GM18526 (cell line): ENCODE data around the gene ERFL.

Source experiments
- POLR2A ChIP-seq: IDR thresholded peaks from 3 replicates; pipeline ENCODE4 v1.6.1; 2011; ENCODE audit not compliant: insufficient read length; ENCODE audit errors: extremely low read depth

Gene ERFL

DNA sequence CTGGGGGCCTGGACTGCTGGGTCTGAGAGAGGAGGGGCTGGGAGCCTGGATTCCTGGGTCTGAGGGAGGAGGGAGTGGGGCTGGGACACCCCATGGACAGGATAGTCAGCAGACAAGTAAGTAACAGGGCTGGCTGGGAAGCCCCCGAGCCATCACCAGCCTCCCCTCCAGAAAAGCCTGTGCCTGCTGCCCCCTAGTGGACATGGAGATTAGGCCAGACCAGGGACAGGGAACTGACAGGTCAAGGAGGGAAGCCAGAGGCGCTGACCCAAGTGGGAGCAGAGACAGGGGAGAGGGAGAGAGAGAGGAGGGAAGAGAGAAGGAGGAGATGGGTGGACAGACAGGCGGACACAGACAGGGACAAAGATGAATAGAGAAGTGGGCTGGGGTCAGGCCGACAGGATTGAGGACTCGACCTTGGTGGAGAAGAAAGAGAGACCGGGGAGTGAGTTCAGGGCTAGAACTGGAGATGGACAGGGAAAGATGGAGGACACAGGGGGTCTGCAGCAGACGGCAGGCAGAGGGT, 6.7 kb upstream of the ERFL start:
- TF ChIP-seq POLR2A: no peak

- TF ChIP-seq POLR2A: no peak
Measured at GRCh38 chr19:41933693-41934426, 5.6 kb upstream of the ERFL start.

DNA sequence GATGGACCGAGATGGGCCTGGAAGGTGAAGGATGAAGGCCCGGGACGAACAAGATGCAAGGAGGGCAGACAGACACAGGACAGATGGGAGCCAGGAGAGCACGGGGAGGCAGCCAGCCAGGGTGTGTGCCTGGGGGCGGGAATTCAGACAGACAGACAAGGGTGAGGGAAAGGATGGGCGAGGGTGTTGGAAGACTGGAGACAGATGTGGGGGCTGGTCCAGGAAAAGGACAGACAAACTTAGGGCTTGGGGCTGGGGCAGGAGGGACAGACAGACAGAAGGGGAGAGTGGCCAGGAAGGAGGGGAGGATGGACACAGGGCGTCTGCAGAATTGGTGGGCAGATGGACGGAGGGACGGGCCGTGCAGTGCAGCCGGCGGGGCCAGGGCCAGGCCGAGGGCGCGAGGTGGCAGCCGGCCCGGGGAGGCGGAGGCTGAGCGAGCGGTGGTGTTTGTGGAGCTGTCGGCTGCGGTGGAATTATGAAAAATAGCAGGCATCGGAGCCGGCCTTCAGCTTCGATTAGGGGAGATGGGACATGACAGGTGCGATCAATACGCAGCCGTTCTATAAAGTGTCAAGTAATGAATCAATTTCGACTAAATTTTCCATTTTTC, 4.6 kb upstream of the ERFL start:
- TF ChIP-seq POLR2A: no peak

GRCh38 chr19:41932259-41932719, 4.0 kb upstream of the ERFL start:
- TF ChIP-seq POLR2A: no peak

GRCh38 chr19:41930926-41931592, 2.8 kb upstream of the ERFL start:
- no peak for TF ChIP-seq POLR2A

DNA sequence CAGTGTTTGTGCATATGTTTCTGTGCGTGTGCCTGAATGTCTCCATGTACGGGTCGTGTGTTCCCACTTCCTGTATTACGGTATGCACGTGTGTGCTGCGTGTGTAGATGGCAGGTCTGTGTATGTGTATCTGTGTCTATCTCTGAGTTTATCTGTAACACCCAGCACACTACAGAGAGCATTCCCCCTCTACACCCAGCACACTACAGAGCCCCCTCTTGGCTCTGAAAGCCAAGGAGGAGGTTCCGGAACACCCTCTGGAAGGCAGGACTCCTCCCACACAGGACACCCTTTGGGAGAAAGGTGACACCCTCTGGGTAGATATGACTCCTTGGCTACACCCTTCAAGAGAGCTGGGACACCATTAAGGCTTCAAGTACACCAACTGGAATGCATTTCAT, 2.1 kb upstream of the ERFL start:
- no peak for TF ChIP-seq POLR2A

- TF ChIP-seq POLR2A: no peak
Measured at GRCh38 chr19:41929536-41930071, 1.4 kb upstream of the ERFL start.

DNA sequence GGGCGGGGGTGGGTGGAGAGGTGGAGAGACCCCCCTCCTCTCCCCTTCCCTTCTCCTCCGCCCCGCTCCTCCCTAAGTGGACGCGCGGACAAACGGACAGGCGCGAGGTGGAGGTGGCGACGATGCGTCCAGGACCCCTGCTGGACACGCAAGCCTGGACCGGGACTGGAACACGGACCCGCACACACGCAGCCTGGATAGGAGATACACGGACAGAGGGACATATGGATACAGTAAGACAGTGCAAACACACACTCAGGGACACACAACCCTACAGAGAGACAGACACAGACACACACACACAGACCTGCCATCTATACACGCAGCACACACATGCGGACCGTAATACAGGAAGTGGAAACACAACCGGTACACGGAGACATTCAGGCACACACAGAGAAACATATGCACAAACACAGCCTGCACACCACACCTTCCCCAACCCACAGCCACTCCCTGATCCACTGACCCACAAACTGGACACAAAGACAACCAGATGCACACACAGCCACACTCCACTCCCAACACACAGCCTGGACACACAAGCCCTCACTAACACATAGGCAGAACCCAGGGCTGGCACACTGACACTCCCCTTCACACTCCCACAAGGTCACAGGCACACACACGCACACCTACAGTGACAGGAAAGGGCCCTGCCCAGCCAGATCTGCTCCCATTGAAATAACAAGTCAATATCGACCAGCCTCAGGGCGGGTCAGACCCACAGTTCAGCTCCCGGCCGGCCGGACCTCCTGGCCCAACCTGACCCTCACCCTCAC, 696 bp upstream of the ERFL start:
- no peak for TF ChIP-seq POLR2A

DNA sequence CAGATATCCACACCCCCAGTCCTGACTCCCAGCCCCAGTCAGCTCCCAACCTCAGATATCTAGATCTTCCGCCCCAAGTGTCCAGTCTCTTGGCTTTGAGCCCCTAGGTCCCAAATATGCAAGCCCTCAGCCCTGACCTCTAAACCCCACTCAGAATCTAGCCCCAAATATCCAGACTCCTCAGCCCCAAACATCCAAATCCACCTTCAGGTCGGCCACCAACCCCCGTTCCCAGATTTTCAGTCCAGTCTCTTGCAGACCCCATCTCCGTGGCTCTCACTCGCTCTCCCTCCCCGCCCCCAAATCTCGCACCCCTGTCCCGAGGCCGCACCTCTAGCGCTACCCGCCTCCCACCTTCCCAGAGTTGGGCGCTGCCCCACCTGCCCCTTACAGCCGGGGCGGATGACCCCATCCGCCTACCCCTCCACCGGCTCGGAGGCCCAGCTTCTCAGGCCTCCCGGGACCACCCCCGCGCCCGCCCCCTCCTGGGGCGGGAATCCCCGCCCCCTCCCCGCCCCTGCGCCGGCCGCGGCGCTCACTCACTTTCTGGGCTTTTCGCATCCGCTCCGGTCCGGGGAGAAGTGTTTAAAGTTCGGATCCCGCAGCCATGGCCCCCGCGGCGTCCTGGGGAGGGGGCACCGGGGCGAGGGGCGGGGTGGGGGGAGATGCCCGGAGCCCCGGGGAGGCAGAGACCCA, 604 bp downstream of the ERFL start:
- TF ChIP-seq POLR2A: no peak

DNA sequence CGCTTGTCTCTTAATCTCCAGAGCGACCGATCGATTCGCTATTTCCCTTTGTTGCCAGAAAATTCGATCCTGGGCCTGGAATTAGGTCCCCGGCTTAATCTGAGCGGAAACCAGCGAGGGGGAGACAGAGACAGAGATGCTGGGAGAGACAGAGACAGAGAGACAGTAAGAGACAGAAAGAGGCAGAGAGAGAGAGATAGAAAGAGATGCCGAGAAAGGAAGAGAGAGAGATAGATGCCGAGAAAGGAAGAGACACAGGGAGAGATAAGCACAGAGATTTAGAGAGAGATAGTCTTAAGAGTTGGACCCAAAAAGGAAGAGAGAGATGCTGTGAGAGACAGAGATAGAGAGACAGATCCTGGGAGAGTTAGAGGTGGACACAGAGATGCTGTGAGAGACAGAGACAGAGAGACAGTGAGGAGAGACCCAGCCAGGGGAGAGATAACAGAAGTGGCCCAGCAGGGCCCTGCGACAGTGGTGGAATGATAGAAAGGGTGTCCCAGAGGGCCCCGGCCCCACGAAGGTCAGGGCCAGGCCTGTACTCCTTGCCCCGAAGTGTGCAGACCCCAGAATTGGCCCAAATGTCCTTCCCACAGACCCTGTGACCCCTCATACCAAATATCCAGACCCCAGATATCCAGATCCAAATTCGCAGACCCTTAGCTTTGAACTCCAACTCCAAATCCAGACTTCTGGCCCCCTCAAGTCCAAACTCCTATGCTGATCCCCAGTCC, 1.3 kb downstream of the ERFL start:
- no peak for TF ChIP-seq POLR2A

DNA sequence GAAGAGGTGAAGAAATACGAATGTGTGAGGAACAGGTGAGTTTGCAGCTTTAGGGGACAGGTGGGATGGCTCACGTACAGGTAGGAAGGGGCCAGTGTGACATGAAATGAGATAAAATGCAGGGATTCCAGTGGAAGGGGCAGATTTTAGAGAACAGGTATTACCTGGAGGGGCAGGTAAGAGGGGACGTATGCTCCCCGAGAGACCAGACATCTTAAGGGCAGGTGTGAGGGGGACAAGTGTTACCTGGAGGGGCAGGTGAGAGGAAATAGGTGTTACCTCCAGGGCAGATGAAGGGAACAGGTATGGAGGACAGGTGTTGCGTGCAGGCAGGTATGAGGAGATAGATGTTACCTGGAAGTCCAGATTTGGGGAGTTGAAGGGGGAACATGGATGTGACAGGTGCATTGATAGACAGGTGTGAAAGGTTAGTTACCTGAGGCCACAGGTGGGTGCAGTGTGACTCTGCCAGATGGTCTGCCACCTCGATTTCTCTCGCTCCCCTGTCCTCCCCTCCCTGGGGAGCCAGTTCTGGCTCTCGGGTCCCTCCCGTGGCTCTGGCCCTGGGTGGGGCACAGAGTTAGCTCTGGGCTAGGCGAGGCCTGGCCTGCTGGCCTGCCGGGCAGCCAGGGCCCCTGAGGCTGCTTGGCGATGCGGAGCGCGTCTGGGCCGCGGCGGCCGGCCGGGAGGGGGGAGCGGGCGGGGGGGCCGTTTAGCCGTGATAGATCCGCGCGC, 2.1 kb downstream of the ERFL start:
- TF ChIP-seq POLR2A: no peak

- no peak for TF ChIP-seq POLR2A
Measured at GRCh38 chr19:41925208-41926003, 2.8 kb downstream of the ERFL start.
